Activated T-cell treated with anti-CD3 and anti-CD28 coated beads, Interleukin-2, amount 50 U/mL, for 1 hour (primary cell): ENCODE results near the gene EPHB6.

Experiments
- DNase-seq: peaks from one replicate; pipeline ENCODE4 v3.0.0-alpha.2; 2020

EPHB6 gene

GRCh38 chr7:142836426-142836825, 18.4 kb upstream of the EPHB6 start:
- DNase-seq: no peak

- no peak for DNase-seq
These were observed 16.2 kb upstream of the EPHB6 start for GRCh38 chr7:142838461-142839213.

- DNase-seq: no peak
These were observed 12.6 kb upstream of the EPHB6 start for GRCh38 chr7:142842251-142842766.

- no peak for DNase-seq
These were observed 7.5 kb upstream of the EPHB6 start for GRCh38 chr7:142847353-142847752.

- no peak for DNase-seq
These were observed 3.6 kb upstream of the EPHB6 start for GRCh38 chr7:142851269-142851668.

- DNase-seq: no peak
These were observed 3.0 kb upstream of the EPHB6 start for GRCh38 chr7:142851919-142852318.

- peak; percentile 75 for DNase-seq
These were observed 1.0 kb upstream of the EPHB6 start for GRCh38 chr7:142853739-142854371.

- DNase-seq: no peak
These were observed 353 bp downstream of the EPHB6 start for GRCh38 chr7:142855114-142855743.

GRCh38 chr7:142855756-142856564, 1.1 kb downstream of the EPHB6 start:
- no peak for DNase-seq

- no peak for DNase-seq
These were observed 1.8 kb downstream of the EPHB6 start for GRCh38 chr7:142856565-142857245.

- no peak for DNase-seq
These were observed 2.7 kb downstream of the EPHB6 start for GRCh38 chr7:142857625-142858024.

- no peak for DNase-seq
These were observed 4.5 kb downstream of the EPHB6 start for GRCh38 chr7:142859411-142859810.

- no peak for DNase-seq
These were observed 5.0 kb downstream of the EPHB6 start for GRCh38 chr7:142859829-142860228.

- DNase-seq: no peak
These were observed 6.1 kb downstream of the EPHB6 start for GRCh38 chr7:142860968-142861367.

- no peak for DNase-seq
These were observed 7.5 kb downstream of the EPHB6 start for GRCh38 chr7:142862351-142862750.

GRCh38 chr7:142862786-142863400, 8.0 kb downstream of the EPHB6 start:
- no peak for DNase-seq

- no peak for DNase-seq
These were observed 9.2 kb downstream of the EPHB6 start for GRCh38 chr7:142863891-142864685.

GRCh38 chr7:142864980-142865747, 10.3 kb downstream of the EPHB6 start:
- no peak for DNase-seq

GRCh38 chr7:142865766-142866165, 10.9 kb downstream of the EPHB6 start:
- DNase-seq: no peak

GRCh38 chr7:142866361-142867096, 11.7 kb downstream of the EPHB6 start:
- peak; percentile 28 for DNase-seq
